Articular chondrocyte of knee joint (primary cell): Measurements from ENCODE around the gene GFRA4. TPM values are rescaled to one million over a fixed set of nuclear protein-coding genes. Genes with fewer than 3 reads are reported as not detected.

Experiments used
- total RNA-seq: library from RNA; depleted of rRNA; stranded (reverse); fragments of >200 nt; gene quantifications from 2 replicates; pipeline ENCODE4 v1.2.3, GENCODE V29; 2012

Gene GFRA4
- total RNA-seq, result not detected in 2 replicates

GRCh38 chr20:3663031-3663701 lies at the start of gene GFRA4:
TSS of gene GFRA4 (minus strand) at chr20:3663399. CDS start at chr20:3663399, 0 bp downstream.

GRCh38 chr20:3712279-3712873 lies 49.2 kb upstream of the GFRA4 start, which contains the start of gene SIGLEC1:
TSS of gene SIGLEC1 (minus strand) at chr20:3712600. CDS start at chr20:3707128, 5,472 bp downstream.

GRCh38 chr20:3681931-3682781 lies 19.0 kb upstream of the GFRA4 start, which contains the start of gene ADAM33:
TSS of gene ADAM33 (minus strand) at chr20:3682010. CDS start at chr20:3682004, 6 bp downstream.

Other genes with a start within 250 kb of the GFRA4 start
- 41.6 and 43.5 TPM in 2 replicates for gene ATRN, start 192.4 kb downstream of the GFRA4 start, total RNA-seq
- 2.2 and 3.8 TPM in 2 replicates for gene ADAM33, start 18.6 kb upstream of the GFRA4 start, total RNA-seq
- gene SIGLEC1, start 49.2 kb upstream of the GFRA4 start, total RNA-seq, result not detected in 2 replicates
- 0.13 and 0.22 TPM in 2 replicates for gene HSPA12B, start 69.3 kb upstream of the GFRA4 start, total RNA-seq
- gene ADISSP, start 104.4 kb upstream of the GFRA4 start, total RNA-seq, result 12.5 and 16.2 TPM in 2 replicates
- 0.22 TPM in 1 of 2 replicates, not detected in the other for gene SPEF1, start 118.0 kb upstream of the GFRA4 start, total RNA-seq
- gene CENPB, start 123.3 kb upstream of the GFRA4 start, total RNA-seq, result 65.9 and 67.7 TPM in 2 replicates
- 48.6 and 52.5 TPM in 2 replicates for gene CDC25B, start 132.9 kb upstream of the GFRA4 start, total RNA-seq
- 16.9 and 19.9 TPM in 2 replicates for gene AP5S1, start 157.1 kb upstream of the GFRA4 start, total RNA-seq
- 30.8 and 31.7 TPM in 2 replicates for gene MAVS, start 183.4 kb upstream of the GFRA4 start, total RNA-seq
- 52.4 and 71.0 TPM in 2 replicates for gene PANK2, start 226.0 kb upstream of the GFRA4 start, total RNA-seq